Myocyte (in vitro differentiated cells): ENCODE results near the gene NENF. TPM values are rescaled to one million over a fixed set of nuclear protein-coding genes. Genes with fewer than 3 reads are reported as not detected.

Source experiments
- DNase-seq: peaks from one replicate; pipeline ENCODE4 v3.0.0-alpha.2; 2012; ENCODE audit warnings: low read depth
- total RNA-seq: library from RNA; depleted of rRNA; stranded (reverse); fragments of >200 nt; gene quantifications from 2 replicates; pipeline ENCODE4 v1.2.3, GENCODE V29; 2014

The NENF gene
- total RNA-seq, 1 donor from 2014 or later, result 58.7 TPM

DNA sequence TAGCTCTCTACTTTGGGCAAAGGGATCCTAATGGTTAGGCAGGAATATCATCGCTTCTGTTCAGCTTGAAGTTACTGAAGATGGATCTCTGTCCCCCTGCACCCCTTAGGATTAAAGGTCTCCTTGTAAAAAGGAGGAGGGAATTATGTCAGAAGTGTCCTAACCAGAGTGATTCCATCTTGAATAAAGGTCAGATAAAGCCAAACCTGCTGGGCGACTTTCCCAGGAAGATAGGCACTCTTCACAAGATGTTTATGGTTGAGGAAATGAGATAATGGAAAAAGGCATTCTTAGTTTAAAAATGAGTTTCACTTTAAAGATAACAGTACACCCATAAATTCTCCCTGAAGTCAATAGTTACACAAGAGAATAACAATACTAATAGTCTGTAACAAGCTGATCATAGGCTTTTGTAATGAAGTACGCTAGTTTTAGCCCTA lies 1.7 kb upstream of the NENF start:
- no peak for DNase-seq

GRCh38 chr1:212431644-212432043 lies 1.1 kb upstream of the NENF start:
- DNase-seq, result no peak

DNA sequence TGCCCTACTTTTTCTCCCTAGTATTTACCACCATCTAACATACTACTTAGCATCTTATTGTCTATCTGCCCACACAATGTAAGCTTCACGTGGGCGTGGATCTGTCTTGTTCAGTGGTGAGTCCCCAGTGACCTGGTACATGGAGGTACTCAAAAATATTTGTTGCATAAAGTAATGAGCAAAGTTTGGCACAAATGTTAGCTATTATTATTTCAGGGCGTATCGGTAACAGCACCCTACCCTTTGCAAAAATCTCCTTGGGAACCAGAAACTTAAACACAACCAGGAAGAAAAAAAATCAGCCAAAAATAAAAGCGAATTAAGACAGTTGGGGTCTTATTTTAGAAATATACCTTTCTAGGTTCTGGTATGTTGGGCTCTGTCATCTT lies 454 bp upstream of the NENF start:
- DNase-seq, result no peak

DNA sequence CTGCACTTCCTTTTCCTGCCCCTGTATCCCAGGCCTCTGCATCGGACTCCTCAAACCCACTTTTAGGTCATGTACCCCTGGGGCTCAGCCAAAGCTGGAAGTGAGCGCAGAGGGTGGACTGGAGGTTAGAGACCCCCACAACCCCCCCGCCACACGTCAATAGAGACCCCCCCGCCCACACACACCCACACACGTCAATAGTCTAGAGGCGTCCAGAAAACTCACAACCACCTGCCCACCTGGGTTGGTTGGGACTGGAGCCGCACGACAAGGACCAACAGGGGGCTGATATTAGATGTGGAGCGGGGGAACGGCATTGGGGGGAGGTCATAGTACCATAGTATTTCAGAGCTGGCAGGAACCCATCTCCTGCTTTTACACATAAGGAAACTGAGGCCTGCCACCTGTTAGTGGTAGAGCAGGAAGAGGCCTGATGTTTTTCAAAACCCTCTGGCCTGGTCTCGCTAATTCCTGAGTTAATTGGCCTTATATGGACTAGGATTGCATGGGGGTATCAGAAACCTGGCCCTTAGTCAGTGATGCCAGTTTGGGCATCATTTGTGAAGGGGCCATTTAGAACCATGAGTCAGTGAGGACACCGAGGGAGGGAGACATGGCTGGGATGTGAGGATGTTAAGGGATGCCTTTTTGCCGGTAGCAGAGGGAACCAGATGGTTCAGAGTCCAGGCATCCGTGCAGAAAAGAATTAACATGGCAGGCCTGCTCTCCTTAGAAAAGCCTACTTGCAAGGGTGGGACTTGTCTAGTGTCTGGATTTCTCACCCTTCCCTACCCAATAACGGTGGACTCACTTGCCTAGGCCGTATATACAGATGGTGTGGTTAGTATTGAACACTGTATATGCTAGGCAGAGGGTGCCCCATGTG lies 1.1 kb downstream of the NENF start:
- DNase-seq, result no peak

DNA sequence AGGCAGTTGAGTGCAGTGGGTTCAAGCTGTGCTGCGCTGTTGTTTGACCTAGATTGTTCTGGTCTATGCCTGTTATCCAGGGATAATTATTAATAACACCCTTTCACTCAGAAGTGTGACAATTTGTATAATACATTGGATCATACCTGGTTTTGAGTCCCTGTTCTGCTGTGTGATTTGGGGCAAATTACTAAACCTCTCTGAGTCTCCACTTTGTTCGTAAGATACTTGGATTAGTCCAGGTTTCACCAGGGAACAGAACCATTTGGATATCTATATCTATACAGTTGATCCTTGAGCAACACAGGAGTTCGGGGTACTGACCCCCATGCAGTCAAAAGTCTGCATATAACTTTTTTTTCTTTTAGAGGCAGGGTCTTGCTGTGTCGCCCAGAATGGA lies 2.3 kb downstream of the NENF start:
- no peak for DNase-seq

GRCh38 chr1:212437179-212437798 lies 4.6 kb downstream of the NENF start:
- DNase-seq, result no peak

GRCh38 chr1:212438831-212439237 lies 6.1 kb downstream of the NENF start:
- DNase-seq, result no peak

- no peak for DNase-seq
Observed at GRCh38 chr1:212440419-212440818, 7.7 kb downstream of the NENF start.

GRCh38 chr1:212442408-212442807 lies 9.7 kb downstream of the NENF start:
- no peak for DNase-seq

- DNase-seq, result no peak
Observed at GRCh38 chr1:212446333-212446732, 13.6 kb downstream of the NENF start.

DNA sequence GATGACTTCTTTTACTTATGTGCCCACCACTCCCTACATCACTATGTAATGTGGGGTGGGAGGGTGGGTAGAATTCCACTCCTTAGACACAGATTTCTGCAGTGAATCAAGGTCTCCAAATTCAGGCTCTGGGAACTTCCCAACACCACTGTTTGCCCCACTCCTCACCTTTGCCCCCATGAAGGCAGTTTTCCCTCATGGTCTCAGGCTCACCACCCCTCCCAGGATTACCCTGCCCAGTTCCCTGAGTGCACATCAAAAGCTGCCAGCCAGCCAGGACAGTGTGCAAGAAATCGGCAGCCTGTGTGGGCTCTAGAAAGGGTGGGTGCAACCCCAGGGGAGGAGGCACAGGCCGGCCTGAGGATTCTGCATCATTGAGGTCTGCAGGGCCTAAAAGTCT lies 14.8 kb downstream of the NENF start:
- DNase-seq, result no peak

DNA sequence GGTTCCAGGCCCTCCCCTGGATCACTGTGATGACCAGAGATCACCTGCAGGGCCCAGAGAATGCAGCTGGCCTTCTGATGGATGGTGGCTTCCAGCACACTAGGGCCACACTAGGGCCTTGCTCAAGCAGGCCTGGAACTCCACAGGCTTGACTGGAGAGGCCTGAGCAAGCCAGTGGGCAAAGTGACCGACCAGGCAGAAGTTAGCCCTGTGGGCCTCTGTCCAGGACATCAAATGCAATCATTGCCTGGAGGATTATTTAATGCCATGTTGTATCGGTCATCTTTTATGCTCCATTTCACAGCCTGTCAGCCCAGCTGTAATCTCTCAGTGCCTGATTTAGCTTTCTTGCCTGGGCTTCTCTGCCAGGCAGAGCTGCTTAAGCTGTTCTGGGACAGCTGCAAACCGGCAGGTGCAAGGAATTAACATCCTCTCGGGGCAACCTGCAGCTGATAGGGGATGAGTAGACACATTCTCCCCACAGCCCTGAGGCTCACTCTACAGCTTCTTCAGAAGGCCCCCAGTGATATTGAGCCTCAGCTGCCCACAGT lies 17.7 kb downstream of the NENF start:
- DNase-seq, result peak; percentile 95

DNA sequence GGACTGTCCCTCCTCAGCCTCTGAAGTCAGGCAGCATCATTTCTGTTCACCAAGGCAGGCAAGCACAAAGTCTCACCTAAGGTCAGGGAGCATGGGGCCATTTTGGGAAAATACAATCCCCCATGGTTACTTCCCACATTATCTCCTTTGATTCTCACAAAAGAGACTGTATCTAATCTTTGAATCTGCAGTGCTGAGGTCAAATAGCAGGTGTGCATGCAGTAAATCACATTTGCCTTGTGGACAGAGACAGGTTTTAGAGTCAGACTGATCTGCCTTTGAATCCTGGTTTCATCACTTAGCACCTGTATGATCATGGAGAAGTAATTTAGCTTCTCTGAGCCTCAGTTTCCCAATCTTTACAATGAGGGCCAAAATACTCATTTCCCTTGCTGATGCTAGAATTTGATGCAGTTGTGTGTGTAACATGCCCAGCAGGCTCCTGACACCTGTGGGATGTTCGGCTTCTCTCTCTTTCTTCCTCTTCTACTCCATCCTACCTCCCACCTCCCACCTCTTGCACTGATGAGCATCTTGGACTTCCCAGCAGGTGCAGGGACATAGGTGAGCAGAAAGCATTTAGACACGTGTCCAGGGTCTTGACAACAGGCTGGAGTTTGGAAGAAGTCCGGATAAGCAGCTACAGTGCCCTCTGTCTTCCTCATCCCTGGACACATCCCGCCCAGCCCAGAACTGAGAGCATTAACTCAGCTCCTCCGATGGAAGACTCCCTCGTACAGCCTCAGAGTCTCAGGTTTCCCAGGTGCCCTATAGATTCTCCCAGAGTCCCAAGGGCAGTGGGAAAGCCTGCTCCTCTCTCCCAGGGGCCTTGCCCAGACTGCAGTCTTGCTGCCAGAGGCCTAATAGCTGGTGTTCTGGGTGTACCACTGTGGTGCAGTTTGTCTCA lies 18.9 kb downstream of the NENF start:
- no peak for DNase-seq

GRCh38 chr1:212452323-212453155 lies 19.8 kb downstream of the NENF start:
- peak; percentile 88 for DNase-seq

DNA sequence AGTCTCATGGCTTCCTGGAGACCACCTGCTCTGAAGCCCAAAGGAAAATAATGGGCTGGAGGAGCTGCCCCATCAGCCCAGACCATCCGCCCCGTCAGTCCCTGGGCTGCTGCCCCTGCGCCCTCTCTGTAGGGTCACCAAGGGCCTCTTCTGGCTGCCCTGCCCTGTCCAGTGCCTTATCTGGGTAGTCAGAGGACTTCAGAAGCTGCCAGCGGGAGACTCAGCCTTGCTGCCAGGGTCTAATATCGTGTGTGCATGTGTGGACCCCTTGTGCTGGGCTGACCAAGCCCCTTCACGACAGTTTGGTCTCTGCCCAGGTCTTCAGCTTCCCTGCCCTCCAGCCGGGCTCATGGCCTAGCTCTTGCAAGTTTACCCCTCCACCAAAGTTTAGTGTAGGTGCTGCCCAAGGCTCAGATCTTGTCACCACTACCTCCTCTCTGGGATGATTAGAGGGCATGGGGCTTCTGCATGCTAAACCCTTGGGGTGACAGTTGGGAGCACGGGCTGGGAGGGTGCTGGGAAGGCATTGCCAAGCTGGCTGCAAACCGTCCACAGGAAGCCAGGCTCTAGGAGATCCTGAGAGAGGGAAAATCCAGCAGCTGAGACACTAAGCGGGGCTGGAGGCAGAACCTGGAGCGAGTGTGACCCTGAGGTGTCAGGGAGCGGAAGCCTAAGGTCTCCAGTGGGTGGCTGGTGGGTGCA lies 20.6 kb downstream of the NENF start:
- DNase-seq, result no peak

GRCh38 chr1:212454741-212455140 lies 22.0 kb downstream of the NENF start:
- no peak for DNase-seq

DNA sequence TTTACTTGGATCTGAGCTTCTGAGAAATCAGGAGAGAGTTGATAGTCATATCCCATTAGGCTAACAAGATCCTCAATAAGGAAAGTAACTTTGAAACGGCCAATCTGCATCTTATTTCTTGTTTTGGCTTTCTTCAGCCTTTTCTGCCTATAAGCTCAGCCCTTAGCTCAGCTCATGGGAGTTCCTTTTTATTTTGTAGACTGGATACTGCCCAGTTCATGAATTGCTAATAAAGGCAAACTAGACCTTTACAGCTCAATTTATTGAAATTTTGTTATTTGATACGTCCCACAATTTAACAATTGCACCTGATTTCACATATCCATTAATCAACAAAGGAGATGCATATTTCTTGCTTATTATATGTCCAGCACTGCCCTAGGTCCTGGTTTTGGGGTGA lies 22.7 kb downstream of the NENF start:
- no peak for DNase-seq

- peak; percentile 94 for DNase-seq
Observed at GRCh38 chr1:212455803-212456528, 23.2 kb downstream of the NENF start.

DNA sequence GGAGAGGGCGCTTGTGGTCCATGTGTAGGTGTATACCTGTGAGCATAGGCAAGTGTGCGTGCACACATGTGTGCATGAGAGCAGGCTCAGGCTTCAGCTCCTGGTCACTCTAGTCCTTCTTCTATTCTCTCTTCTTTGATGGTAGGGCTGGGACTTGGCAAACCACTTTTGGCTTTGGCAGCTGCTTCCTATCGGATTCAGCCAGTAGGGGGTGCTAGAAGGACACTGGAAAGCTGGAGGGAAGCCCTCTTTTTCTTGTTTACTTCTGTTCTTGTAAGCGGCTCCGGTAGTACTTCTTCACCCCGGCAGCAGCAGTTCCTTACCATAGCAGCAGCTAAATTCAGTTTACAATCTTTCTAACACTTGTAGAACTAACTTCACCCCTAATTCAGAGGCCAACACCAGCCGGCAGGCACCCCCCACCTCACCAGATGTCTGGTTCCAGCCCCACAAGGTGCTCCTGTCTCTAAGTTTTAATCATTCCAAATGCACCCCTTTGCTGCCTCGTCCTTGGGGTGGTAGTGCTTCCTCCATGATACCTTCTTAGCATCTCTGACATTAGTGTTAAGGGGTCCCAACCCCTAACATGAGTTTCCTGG lies 25.1 kb downstream of the NENF start:
- DNase-seq, result peak; percentile 68
